Upper lobe of left lung (tissue), 6 donors: Measurements from ENCODE around the gene ANKRD35. TPM values are rescaled to one million over a fixed set of nuclear protein-coding genes. Genes with fewer than 3 reads are reported as not detected.
"Not testable (repeated sequence)": the region's sequence is repeated elsewhere in the genome, so short reads cannot be mapped to it uniquely, and the experiment has no call there.

Source experiments
- ATAC-seq, 2 donors: fragments of 200-7000 bp; cut with Tn5 transposase; one replicate each; pipeline ENCODE4 v1.9.1; 2022; ENCODE audit warnings: mild to moderate bottlenecking in 2 of 2, moderate library complexity in 2 of 2; ENCODE audit not compliant: low FRiP score in 2 of 2
- DNase-seq, 2 donors: peaks; one replicate each; pipeline ENCODE4 v3.0.0-alpha.2; 2019 to 2020
- H3K27ac ChIP-seq, 4 donors: fragments of 200-600 bp; sonication (generic); one replicate each; pipeline ENCODE4 v1.5.1; 2016 to 2019
- H3K27me3 ChIP-seq, 4 donors: fragments of 200-600 bp; sonication (generic); one replicate each; pipeline ENCODE4 v1.5.1; 2017 to 2019
- H3K36me3 ChIP-seq, 4 donors: fragments of 200-600 bp; sonication (generic); one replicate each; pipeline ENCODE4 v1.5.1; 2016 to 2019
- H3K4me1 ChIP-seq, 4 donors: fragments of 200-600 bp; sonication (generic); one replicate each; pipeline ENCODE4 v1.5.1; 2018 to 2019
- H3K4me3 ChIP-seq, 4 donors: fragments of 200-600 bp; sonication (generic); one replicate each; pipeline ENCODE4 v1.5.1; 2017 to 2019; ENCODE audit warnings: mild to moderate bottlenecking in 2 of 4, moderate library complexity in 1 of 4
- H3K9me3 ChIP-seq, 4 donors: fragments of 200-600 bp; sonication (generic); one replicate each; pipeline ENCODE4 v1.5.1; 2018 to 2019
- EP300 ChIP-seq, 4 donors: sonication (generic); formaldehyde crosslinking; IDR thresholded peaks; one replicate each; pipeline ENCODE4 v1.5.1; 2017; ENCODE audit warnings: antibody characterized with exemption in 4 of 4, control low read depth in 2 of 4
- POLR2A ChIP-seq, 4 donors: fragments of 450-650 bp; IDR thresholded peaks; one replicate each; pipeline ENCODE4 v1.5.1; 2016 to 2017; ENCODE audit warnings: antibody characterized with exemption in 4 of 4, mild to moderate bottlenecking in 2 of 4
- POLR2AphosphoS5 ChIP-seq, 2 donors: sonication (generic); formaldehyde crosslinking; IDR thresholded peaks; one replicate each; pipeline ENCODE4 v1.5.1; 2017; ENCODE audit warnings: antibody characterized with exemption in 2 of 2
- WGBS, 2 donors: methylation state at CpG; one replicate each; pipeline ENCODE4 v1.1.5; 2017 to 2018; 5-methylcytosine and 5-hydroxymethylcytosine counted together
- total RNA-seq, 6 donors: library from RNA; depleted of rRNA in 4 of 6; stranded (reverse); fragments of >200 nt in 4 of 6; gene quantifications; one replicate each; pipeline versions ENCODE4 v1.1.0 to v1.2.1, GENCODE V29; 2016 to 2021
- TF ChIP-seq, protein P1 (sequence below), 6 experiments: fragments of 450-650 bp in 4 of 6; fragments of 200-600 bp in 2 of 6; sonication (generic) in 2 of 6; IDR thresholded peaks; one replicate each; pipeline ENCODE4 v1.5.1; 2016 to 2019; ENCODE audit warnings: antibody characterized with exemption in 6 of 6
- donor health status: DM: no; HTN: no; CAD: no; lungs with moderate emphysema.
- donor health status: DM: no; HTN: yes; CAD: no; lungs with severe emphysema.

The ANKRD35 gene
- total RNA-seq, 6 donors from 2014 or later: 0.76 to 2.5 (median 1.3) TPM; not detected in 1

DNA sequence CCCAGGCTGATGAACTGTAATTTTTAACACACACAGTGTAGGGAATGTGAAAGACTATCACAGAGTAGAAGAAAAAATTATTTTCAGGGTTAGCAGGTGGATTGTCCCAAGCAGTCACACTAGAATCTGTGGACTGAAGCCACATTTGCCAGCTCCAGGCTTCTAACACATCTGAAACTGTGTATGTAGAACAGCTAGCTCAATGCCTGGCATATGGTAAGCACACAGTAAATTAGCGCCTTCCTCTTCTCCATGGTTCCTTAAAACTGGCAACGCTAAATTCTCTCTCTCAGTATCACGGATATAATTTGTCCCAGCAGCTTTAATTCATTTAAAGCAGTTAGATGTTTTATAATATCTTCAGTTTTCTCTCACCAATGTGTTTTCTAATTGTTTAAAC lies 42.6 kb downstream of the ANKRD35 start:
- H3K4me1 ChIP-seq: peaks cover 12 to 21% (median 17%) of the 10 kb centered on the region in 4 donors
- H3K36me3 ChIP-seq: peaks cover 33 to 52% (median 48%) of the 10 kb centered on the region in 4 donors
- no peaks in the 10 kb centered on the region for H3K27me3 ChIP-seq
- H3K9me3 ChIP-seq: no peaks in the 10 kb centered on the region
- DNase-seq (no peak), ATAC-seq (no peak)
- no peak for TF ChIP-seq EP300 (IDR thresholded peaks at IDR 0.05)
- TF ChIP-seq POLR2A (IDR thresholded peaks at IDR 0.05): no peak
- no peak for TF ChIP-seq POLR2AphosphoS5 (IDR thresholded peaks at IDR 0.05)
- TF ChIP-seq, protein P1, sequence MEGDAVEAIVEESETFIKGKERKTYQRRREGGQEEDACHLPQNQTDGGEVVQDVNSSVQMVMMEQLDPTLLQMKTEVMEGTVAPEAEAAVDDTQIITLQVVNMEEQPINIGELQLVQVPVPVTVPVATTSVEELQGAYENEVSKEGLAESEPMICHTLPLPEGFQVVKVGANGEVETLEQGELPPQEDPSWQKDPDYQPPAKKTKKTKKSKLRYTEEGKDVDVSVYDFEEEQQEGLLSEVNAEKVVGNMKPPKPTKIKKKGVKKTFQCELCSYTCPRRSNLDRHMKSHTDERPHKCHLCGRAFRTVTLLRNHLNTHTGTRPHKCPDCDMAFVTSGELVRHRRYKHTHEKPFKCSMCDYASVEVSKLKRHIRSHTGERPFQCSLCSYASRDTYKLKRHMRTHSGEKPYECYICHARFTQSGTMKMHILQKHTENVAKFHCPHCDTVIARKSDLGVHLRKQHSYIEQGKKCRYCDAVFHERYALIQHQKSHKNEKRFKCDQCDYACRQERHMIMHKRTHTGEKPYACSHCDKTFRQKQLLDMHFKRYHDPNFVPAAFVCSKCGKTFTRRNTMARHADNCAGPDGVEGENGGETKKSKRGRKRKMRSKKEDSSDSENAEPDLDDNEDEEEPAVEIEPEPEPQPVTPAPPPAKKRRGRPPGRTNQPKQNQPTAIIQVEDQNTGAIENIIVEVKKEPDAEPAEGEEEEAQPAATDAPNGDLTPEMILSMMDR (IDR thresholded peaks at IDR 0.05): no peak
- H3K27ac ChIP-seq: no peak overlapping the region
- no peak overlapping the region for H3K4me3 ChIP-seq
- WGBS, 2 donors: 93% methylated on average over 3 of the region's 3 CpGs

DNA sequence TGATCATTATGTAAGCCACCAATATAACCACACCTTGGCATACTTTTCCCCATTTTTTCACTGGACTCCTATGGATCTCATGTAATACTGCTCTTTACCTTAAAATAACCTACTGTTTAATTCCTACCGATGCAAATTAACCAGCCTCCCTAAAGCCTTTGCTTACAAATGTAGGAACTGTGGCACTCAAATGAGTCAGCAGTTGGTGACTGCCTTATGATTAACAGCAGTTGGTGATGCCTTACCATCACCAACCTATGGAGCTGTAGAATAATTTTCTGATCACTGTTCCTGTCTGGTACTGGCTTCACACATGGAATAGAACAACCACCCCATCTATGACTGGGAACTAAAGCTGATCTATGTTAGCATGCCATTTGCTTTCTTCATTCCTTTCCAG lies 48.0 kb downstream of the ANKRD35 start:
- Histone ChIP-seq H3K27ac (no peak overlapping the region), H3K36me3 (peaks cover 66 to 100% (median 93%) of the 10 kb centered on the region in 4 donors), H3K9me3 (no peaks in the 10 kb centered on the region), H3K4me1 (no peaks in the 10 kb centered on the region), H3K4me3 (no peak overlapping the region), H3K27me3 (no peaks in the 10 kb centered on the region)
- no peak for DNase-seq
- no peak for ATAC-seq
- 88 to 100% methylated on average over 1 of the region's 1 CpG for WGBS, 2 donors
- TF ChIP-seq, protein P1 (IDR thresholded peaks at IDR 0.05): no peak
- TF ChIP-seq POLR2A (IDR thresholded peaks at IDR 0.05) (no peak), POLR2AphosphoS5 (IDR thresholded peaks at IDR 0.05) (no peak), EP300 (IDR thresholded peaks at IDR 0.05) (no peak)

DNA sequence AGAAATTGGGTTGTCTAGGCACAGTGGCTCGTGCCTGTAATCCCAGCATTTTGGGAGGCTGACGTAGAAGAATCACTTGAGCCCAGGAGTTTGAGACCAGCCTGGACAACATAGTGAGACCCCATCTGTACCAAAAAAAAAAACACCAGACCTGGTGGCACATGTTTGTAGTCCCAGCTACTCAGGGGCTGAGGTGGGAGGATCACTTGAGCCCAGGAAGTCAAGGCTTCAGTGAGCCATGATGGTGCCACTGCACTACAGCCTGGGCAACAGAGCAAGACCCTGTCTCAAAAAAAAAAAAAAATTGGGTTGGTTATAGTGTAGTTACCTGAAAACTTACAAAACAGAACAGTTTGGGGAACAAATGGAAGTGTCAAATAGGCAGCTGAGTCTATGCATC lies 54.9 kb downstream of the ANKRD35 start:
- H3K4me3 ChIP-seq, H3K27ac ChIP-seq, H3K27me3 ChIP-seq, DNase-seq, H3K4me1 ChIP-seq, ATAC-seq, H3K9me3 ChIP-seq: not testable (repeated sequence)
- peaks cover 37 to 100% (median 85%) of the 10 kb centered on the region in 4 donors for H3K36me3 ChIP-seq
- 100% methylated on average over 2 of the region's 2 CpGs for WGBS, 2 donors

DNA sequence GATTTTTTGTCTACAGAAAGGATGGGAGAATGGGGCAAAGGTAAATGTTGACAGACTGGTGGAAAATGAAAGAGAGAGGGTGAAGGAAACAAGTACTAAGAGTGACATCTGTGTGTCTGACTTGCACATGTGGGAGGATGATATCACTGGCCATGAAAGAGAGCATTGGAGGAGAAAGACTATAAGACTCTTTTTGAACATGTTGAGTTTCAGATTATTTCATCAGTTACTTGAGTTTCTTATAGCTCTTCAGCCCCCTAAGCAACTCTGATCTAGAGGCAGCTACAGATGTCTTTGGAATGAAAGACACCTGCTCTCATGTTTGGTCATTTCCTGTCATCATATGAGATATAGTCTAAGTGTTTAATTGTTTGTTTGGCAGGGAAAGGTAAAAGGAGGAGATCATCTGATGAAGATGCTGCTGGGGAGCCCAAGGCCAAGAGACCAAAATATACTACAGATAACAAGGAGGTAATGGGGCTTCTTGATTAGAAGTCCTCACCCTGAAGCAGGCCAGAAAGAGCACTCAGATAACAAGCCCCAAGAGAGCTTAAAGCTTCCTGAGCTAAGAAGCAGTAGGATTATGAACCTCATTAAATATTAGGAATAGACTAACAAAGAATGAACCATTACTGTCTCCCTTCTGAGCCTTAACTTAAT lies 57.2 kb downstream of the ANKRD35 start:
- H3K36me3 ChIP-seq: peaks cover 28 to 80% (median 64%) of the 10 kb centered on the region in 4 donors
- H3K9me3 ChIP-seq: no peaks in the 10 kb centered on the region
- H3K27ac ChIP-seq: no peak overlapping the region
- DNase-seq (no peak), ATAC-seq (no peak)
- TF ChIP-seq, protein P1 (IDR thresholded peaks at IDR 0.05): no peak
- no peak for TF ChIP-seq EP300 (IDR thresholded peaks at IDR 0.05)
- TF ChIP-seq POLR2A (IDR thresholded peaks at IDR 0.05): no peak
- no peak for TF ChIP-seq POLR2AphosphoS5 (IDR thresholded peaks at IDR 0.05)
- peaks cover 8 to 14% (median 12%) of the 10 kb centered on the region in 4 donors for H3K4me1 ChIP-seq
- no peaks in the 10 kb centered on the region for H3K27me3 ChIP-seq
- no peak overlapping the region for H3K4me3 ChIP-seq

DNA sequence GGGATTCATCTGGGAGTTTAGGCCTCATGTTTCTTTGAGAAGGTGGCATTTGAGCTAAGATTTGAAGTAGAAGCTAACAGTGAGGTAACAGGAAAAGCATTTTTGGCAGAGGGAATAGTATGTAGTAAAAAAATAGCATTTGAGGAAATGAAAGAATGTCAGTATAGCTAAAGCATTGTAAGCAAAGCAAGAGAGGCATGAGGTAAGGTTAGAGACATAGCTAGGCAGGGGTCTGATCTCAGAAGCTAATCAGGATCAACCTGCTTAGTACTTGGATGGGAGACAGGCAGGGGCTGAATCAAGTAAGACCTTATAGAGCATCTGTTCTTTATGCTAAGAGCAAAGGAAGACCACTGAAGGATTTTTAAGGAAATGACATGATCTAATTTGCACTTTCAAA lies 57.7 kb downstream of the ANKRD35 start:
- no peaks in the 10 kb centered on the region for H3K27me3 ChIP-seq
- H3K4me3 ChIP-seq: no peak overlapping the region
- H3K9me3 ChIP-seq: no peaks in the 10 kb centered on the region
- no peak for TF ChIP-seq EP300 (IDR thresholded peaks at IDR 0.05)
- no peak overlapping the region for H3K27ac ChIP-seq
- ATAC-seq (no peak), DNase-seq (no peak)
- H3K36me3 ChIP-seq: peaks cover 24 to 74% (median 59%) of the 10 kb centered on the region in 4 donors
- H3K4me1 ChIP-seq: peaks cover 8 to 14% (median 12%) of the 10 kb centered on the region in 4 donors

DNA sequence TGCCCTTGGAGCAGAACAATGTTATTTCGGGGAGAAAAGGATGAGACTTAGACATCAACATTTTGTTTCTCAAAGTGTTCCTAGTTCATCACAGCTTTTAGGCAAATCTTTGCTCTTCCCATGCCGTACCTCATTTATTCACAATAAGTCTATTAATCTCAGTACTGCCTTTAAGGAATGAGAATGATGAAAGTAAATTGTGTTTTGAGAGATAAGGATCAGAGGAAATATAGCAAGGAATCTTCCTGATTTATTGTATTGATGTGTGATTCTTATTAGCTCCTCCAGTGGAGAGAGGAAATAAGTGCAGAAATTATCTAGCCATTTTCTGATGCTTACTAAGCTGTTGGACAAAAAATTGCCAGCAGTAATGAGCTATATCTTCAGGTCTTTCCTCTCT lies 59.6 kb downstream of the ANKRD35 start:
- Histone ChIP-seq H3K36me3 (peaks cover 24 to 55% (median 42%) of the 10 kb centered on the region in 4 donors), H3K27ac (no peak overlapping the region), H3K9me3 (no peaks in the 10 kb centered on the region), H3K4me3 (no peak overlapping the region), H3K4me1 (peaks cover 8 to 14% (median 12%) of the 10 kb centered on the region in 4 donors), H3K27me3 (no peaks in the 10 kb centered on the region)
- ATAC-seq (no peak), DNase-seq (no peak)
- WGBS, 2 donors: 76 to 92% methylated on average over 2 of the region's 2 CpGs
- TF ChIP-seq EP300 (IDR thresholded peaks at IDR 0.05): no peak
- TF ChIP-seq, protein P1 (IDR thresholded peaks at IDR 0.05): no peak
- TF ChIP-seq POLR2A (IDR thresholded peaks at IDR 0.05): no peak
- no peak for TF ChIP-seq POLR2AphosphoS5 (IDR thresholded peaks at IDR 0.05)
